Measurements from ENCODE around the gene SYCE1L. TPM values are rescaled to one million over a fixed set of nuclear protein-coding genes. Genes with fewer than 3 reads are reported as not detected.

SYCE1L gene
- total RNA-seq, 1 donor from 2014 or later: not detected

DNA sequence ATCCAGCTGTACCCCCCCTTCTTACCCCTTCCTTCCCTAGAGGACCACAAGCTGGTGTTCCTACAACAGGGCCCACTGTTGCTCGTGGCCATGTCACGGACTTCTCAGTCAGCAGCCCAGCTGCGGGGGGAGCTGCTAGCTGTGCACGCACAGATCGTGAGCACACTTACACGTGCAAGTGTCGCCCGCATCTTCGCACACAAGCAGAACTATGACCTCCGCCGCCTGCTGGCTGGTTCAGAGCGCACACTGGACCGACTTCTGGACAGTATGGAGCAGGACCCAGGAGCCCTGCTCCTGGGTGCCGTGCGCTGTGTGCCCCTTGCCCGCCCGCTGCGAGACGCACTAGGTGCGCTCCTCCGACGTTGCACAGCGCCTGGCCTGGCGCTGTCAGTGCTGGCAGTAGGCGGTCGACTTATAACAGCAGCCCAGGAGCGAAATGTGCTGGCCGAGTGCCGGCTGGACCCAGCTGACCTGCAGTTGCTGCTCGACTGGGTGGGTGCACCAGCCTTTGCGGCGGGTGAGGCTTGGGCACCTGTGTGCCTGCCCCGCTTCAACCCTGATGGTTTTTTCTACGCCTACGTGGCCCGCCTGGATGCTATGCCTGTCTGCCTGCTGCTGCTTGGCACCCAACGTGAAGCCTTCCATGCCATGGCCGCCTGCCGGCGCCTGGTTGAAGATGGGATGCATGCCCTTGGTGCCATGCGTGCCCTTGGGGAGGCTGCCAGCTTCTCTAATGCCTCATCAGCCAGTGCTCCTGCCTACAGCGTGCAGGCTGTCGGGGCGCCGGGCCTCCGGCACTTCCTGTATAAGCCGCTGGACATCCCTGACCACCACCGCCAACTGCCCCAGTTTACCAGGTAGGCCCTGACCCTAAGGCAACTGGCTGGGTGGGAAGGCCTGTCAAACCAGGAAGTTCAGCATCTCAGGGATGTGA lies 4.6 kb upstream of the SYCE1L start:
- Histone ChIP-seq H3K4me3 (no peak overlapping the region), H3K27me3 (no peaks in the 10 kb centered on the region), H3K27ac (no peak overlapping the region), H3K36me3 (peaks cover 31 to 61% of the 10 kb centered on the region in 2 donors), H3K9me3 (no peaks in the 10 kb centered on the region), H3K4me1 (peaks cover 0 to 11% of the 10 kb centered on the region in 2 donors)
- TF ChIP-seq, protein P1, sequence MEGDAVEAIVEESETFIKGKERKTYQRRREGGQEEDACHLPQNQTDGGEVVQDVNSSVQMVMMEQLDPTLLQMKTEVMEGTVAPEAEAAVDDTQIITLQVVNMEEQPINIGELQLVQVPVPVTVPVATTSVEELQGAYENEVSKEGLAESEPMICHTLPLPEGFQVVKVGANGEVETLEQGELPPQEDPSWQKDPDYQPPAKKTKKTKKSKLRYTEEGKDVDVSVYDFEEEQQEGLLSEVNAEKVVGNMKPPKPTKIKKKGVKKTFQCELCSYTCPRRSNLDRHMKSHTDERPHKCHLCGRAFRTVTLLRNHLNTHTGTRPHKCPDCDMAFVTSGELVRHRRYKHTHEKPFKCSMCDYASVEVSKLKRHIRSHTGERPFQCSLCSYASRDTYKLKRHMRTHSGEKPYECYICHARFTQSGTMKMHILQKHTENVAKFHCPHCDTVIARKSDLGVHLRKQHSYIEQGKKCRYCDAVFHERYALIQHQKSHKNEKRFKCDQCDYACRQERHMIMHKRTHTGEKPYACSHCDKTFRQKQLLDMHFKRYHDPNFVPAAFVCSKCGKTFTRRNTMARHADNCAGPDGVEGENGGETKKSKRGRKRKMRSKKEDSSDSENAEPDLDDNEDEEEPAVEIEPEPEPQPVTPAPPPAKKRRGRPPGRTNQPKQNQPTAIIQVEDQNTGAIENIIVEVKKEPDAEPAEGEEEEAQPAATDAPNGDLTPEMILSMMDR (IDR thresholded peaks at IDR 0.05): no peak
- intact Hi-C loops (cut with DNase I): loop anchor here (5.0 kb wide), 1 partner anchor 798 kb away; no protein-coding TSS in a partner anchor
- DNase-seq (ENCODE audit: low spot score in 2 of 2): no peak

DNA sequence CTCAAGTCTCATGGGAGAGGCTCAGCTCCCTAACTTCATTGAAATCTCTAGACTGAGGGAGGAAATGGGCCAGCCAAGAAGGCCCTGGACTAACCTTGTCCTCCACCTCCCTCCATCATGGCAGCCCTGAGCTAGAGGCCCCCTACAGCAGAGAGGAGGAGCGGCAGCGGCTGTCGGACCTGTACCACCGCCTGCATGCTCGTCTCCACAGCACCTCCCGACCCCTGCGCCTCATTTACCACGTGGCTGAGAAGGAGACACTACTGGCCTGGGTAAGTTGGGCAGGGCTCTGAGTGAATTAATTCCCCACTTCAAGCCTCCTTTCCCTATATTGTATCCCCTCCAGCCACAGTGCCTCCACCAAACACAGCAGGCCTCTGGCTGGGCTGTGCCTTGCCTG lies 3.8 kb upstream of the SYCE1L start:
- Histone ChIP-seq H3K36me3 (peaks cover 31 to 64% of the 10 kb centered on the region in 2 donors), H3K9me3 (no peaks in the 10 kb centered on the region), H3K4me3 (no peak overlapping the region), H3K4me1 (peaks cover 0 to 8% of the 10 kb centered on the region in 2 donors), H3K27ac (no peak overlapping the region), H3K27me3 (no peaks in the 10 kb centered on the region)
- TF ChIP-seq, protein P1 (IDR thresholded peaks at IDR 0.05): no peak
- DNase-seq (ENCODE audit: low spot score in 2 of 2): no peak
- intact Hi-C loops (cut with DNase I): no loop called here

DNA sequence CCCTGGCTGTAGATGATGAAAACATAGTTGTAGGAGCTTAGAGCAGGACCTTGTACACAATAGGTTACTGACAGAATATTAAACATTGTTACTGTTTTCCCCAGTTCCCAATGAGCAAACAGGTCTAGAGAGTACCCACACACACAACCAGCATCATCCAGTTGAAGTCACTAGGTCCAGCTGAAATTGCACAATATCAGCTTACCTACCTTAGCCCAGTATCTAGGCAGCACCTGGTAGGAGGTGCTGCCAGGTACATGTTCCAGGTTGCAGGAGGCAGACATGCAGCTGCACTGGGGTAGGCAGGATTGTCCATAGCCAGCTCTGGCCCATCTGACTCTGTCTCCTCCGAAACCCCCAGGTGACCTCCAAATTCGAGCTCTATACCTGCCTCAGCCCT lies 1.5 kb upstream of the SYCE1L start:
- DNase-seq (ENCODE audit: low spot score in 2 of 2): no peak
- peaks cover 31 to 66% of the 10 kb centered on the region in 2 donors for H3K36me3 ChIP-seq
- H3K4me1 ChIP-seq: no peaks in the 10 kb centered on the region
- intact Hi-C loops (cut with DNase I): no loop called here
- H3K9me3 ChIP-seq: no peaks in the 10 kb centered on the region
- TF ChIP-seq, protein P1 (IDR thresholded peaks at IDR 0.05): no peak
- H3K27ac ChIP-seq: no peak overlapping the region
- H3K27me3 ChIP-seq: no peaks in the 10 kb centered on the region
- H3K4me3 ChIP-seq: no peak overlapping the region

DNA sequence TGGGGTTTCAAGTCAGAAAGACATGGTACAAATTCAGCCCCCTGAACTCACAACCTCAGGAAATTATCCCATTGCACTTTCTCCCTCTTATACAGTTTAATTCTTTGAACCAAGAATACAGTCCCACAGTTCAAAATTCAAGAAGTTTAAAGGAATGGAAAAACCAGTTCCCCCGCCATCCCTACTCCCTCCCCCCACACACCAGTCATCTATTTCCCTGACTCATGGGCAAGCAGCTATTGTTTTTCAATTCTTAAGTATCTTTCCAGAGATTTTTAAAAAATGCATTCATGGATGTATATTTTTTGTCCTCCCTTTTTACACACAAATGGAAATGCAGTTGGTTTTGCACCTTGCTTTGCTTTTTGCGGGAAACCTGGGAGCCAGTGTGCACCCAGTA lies 7.3 kb downstream of the SYCE1L start:
- Histone ChIP-seq H3K36me3 (no peaks in the 10 kb centered on the region), H3K27me3 (no peaks in the 10 kb centered on the region), H3K27ac (no peak overlapping the region), H3K4me3 (no peak overlapping the region), H3K4me1 (no peaks in the 10 kb centered on the region), H3K9me3 (no peaks in the 10 kb centered on the region)
- TF ChIP-seq, protein P1 (IDR thresholded peaks at IDR 0.05): no peak
- intact Hi-C loops (cut with DNase I): no loop called here
- no peak for DNase-seq (ENCODE audit: low spot score in 2 of 2)

DNA sequence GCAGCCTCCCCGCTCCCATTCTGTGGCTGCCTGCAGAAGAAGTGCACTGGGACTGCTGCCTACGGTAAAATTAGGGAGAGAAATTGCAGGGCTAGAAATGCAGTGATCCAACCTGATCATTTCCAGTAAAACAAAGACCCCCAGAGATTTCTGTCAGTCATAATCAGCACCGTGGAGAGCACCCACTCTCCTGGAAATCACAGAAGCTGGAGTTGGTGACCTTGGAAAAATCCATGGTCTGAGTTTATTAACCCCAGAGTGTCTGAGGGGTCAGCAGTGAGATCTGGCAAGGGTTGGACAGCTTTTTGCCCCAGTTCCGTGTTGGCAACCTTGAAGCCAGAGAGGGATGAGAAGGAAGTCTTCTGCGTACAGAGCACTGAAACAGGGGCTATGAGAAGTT lies 7.8 kb downstream of the SYCE1L start:
- no peak overlapping the region for H3K4me3 ChIP-seq
- no peaks in the 10 kb centered on the region for H3K36me3 ChIP-seq
- no peak for DNase-seq (ENCODE audit: low spot score in 2 of 2)
- no peaks in the 10 kb centered on the region for H3K9me3 ChIP-seq
- H3K27me3 ChIP-seq: no peaks in the 10 kb centered on the region
- intact Hi-C loops (cut with DNase I): no loop called here
- H3K4me1 ChIP-seq: peaks cover 0 to under 1% of the 10 kb centered on the region in 2 donors
- TF ChIP-seq, protein P1 (IDR thresholded peaks at IDR 0.05): no peak
- H3K27ac ChIP-seq: no peak overlapping the region

Data from ascending aorta (tissue), 2 donors.